ENCODE measurements around the gene TIGD3. TPM values are rescaled to one million over a fixed set of nuclear protein-coding genes. Genes with fewer than 3 reads are reported as not detected.

Gene TIGD3
- total RNA-seq, 4 donors from 2014 or later: 0.30 to 0.59 TPM; not detected in 2

DNA sequence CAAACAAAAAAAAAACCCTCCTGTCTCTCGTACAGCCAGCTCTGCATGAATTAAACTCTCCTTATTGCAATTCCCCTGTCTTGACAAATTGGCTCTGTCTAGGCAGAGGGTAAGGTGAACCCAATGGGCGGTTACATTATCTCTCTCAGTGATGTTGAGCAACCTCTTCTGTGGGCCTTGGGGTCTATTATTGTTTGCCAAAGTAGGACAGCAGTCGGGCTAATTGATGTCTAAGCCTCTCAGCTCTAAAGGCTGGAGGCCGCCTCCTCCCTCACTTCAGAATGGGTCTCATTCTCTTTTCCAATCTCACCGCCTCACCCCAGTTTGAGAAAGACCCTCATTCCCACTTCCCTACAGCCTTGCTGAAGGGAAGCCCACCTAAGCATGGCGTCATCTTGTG, 29.2 kb downstream of the TIGD3 start:
- H3K27me3 ChIP-seq: no peaks in the 10 kb centered on the region
- TF ChIP-seq EP300 (IDR thresholded peaks at IDR 0.05) (no peak), POLR2A (IDR thresholded peaks at IDR 0.05) (no peak)
- TF ChIP-seq, protein P1, sequence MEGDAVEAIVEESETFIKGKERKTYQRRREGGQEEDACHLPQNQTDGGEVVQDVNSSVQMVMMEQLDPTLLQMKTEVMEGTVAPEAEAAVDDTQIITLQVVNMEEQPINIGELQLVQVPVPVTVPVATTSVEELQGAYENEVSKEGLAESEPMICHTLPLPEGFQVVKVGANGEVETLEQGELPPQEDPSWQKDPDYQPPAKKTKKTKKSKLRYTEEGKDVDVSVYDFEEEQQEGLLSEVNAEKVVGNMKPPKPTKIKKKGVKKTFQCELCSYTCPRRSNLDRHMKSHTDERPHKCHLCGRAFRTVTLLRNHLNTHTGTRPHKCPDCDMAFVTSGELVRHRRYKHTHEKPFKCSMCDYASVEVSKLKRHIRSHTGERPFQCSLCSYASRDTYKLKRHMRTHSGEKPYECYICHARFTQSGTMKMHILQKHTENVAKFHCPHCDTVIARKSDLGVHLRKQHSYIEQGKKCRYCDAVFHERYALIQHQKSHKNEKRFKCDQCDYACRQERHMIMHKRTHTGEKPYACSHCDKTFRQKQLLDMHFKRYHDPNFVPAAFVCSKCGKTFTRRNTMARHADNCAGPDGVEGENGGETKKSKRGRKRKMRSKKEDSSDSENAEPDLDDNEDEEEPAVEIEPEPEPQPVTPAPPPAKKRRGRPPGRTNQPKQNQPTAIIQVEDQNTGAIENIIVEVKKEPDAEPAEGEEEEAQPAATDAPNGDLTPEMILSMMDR (IDR thresholded peaks at IDR 0.05): no peak
- no peak for DNase-seq (ENCODE audit: low spot score in 2 of 2)
- WGBS, 2 donors: 84 to 88% methylated on average over 6 of the region's 6 CpGs
- peaks cover 0 to 78% (median 66%) of the 10 kb centered on the region in 4 donors for H3K4me1 ChIP-seq
- peak overlapping the region; percentile 94 to 99 (median 99) for H3K27ac ChIP-seq
- no peaks in the 10 kb centered on the region for H3K9me3 ChIP-seq
- no peak overlapping the region for H3K4me3 ChIP-seq
- H3K36me3 ChIP-seq: peaks cover 0 to 2% (median 0%) of the 10 kb centered on the region in 3 donors

DNA sequence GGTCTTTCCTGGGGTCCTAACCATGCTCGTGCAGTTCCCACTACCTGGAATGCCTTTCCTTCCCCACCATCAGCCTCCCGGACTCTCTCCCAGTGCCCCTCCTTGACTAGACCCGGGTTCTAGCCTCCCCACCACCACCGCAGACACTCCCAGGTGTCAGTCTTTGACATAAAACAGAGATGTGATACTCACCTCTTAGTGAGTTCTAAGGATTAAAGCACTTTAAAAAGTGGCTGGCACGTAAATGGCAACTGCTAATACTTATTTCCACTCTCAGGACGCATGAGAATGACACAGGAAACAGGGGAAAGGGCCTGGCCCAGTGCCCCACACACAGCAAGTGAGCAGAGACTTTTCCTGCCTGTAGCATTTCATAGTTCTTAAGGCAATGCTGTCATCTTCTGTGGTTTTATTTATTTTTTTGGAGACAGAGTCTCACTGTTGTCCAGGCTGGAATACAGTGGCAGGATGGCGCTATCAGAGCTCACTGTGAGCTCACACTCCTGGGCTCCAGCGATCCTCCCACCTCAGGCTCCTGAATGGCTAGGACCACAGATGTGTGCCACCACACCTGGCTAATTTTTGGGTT, 29.8 kb downstream of the TIGD3 start:
- 71 to 75% methylated on average over 8 of the region's 8 CpGs for WGBS, 2 donors
- no peak for DNase-seq (ENCODE audit: low spot score in 2 of 2)
- H3K27ac ChIP-seq: peak overlapping the region; percentile 94 to 99 (median 99)
- H3K9me3 ChIP-seq: no peaks in the 10 kb centered on the region
- H3K4me3 ChIP-seq: no peak overlapping the region
- H3K4me1 ChIP-seq: peaks cover 0 to 84% (median 71%) of the 10 kb centered on the region in 4 donors
- no peaks in the 10 kb centered on the region for H3K27me3 ChIP-seq
- TF ChIP-seq EP300 (IDR thresholded peaks at IDR 0.05) (no peak), POLR2A (IDR thresholded peaks at IDR 0.05) (no peak)
- TF ChIP-seq, protein P1 (IDR thresholded peaks at IDR 0.05): no peak
- peaks cover 0 to 8% (median 0%) of the 10 kb centered on the region in 3 donors for H3K36me3 ChIP-seq

- TF ChIP-seq POLR2A (IDR thresholded peaks at IDR 0.05) (peak; percentile 86 to 95), EP300 (IDR thresholded peaks at IDR 0.05) (peak; percentile 49 to 91)
- TF ChIP-seq, protein P1 (IDR thresholded peaks at IDR 0.05): peak in 2 of 5 experiments; percentile 13 to 39
- peak; percentile 81 to 87 for DNase-seq (ENCODE audit: low spot score in 2 of 2)
- no peaks in the 10 kb centered on the region for H3K9me3 ChIP-seq
- H3K27ac ChIP-seq: peak within 1 kb of the TSS; percentile 94 to 99 (median 99)
- peaks cover 0 to 9% (median 0%) of the 10 kb centered on the region in 3 donors for H3K36me3 ChIP-seq
- 1 to 2% methylated on average over 24 to 28 of the region's 76 CpGs for WGBS, 2 donors
- no peaks in the 10 kb centered on the region for H3K27me3 ChIP-seq
- H3K4me1 ChIP-seq: peaks cover 0 to 93% (median 82%) of the 10 kb centered on the region in 4 donors
- H3K4me3 ChIP-seq: peak within 1 kb of the TSS; percentile 66 to 93 (median 82)
These were observed 32.0 kb downstream of the TIGD3 start, which contains the start of gene FRMD8 for GRCh38 chr11:65386307-65387140. Gene FRMD8, plus strand, starts transcription at chr11:65386637. Its CDS starts 400 bp downstream, at chr11:65387037.

- Histone ChIP-seq H3K9me3 (no peaks in the 10 kb centered on the region), H3K4me3 (peak overlapping the region; percentile 2 to 93 (median 52)), H3K36me3 (peaks cover 0 to 27% (median 3%) of the 10 kb centered on the region in 3 donors), H3K27ac (peak overlapping the region; percentile 78 to 99 (median 96)), H3K27me3 (no peaks in the 10 kb centered on the region), H3K4me1 (peaks cover 0 to 94% (median 82%) of the 10 kb centered on the region in 4 donors)
- WGBS, 2 donors: 76 to 79% methylated on average over 4 of the region's 4 CpGs
- TF ChIP-seq POLR2A (IDR thresholded peaks at IDR 0.05) (no peak), EP300 (IDR thresholded peaks at IDR 0.05) (no peak)
- TF ChIP-seq, protein P1 (IDR thresholded peaks at IDR 0.05): no peak
- no peak for DNase-seq (ENCODE audit: low spot score in 2 of 2)
These were observed 34.2 kb downstream of the TIGD3 start for GRCh38 chr11:65388731-65389130.

Data from tibial nerve (tissue), 4 donors.